Naive thymus-derived CD4-positive, alpha-beta T cell (primary cell): ENCODE data around the gene PTK7. TPM values are rescaled to one million over a fixed set of nuclear protein-coding genes. Genes with fewer than 3 reads are reported as not detected.

Experiments used
- ATAC-seq: fragments of 150-1000 bp; cut with Tn5 transposase; 2 replicates; pipeline ENCODE4 v1.10.0; 2021; ENCODE audit warnings: mild to moderate bottlenecking, moderate library complexity
- CTCF ChIA-PET: fragments of 350-600 bp; sonication (Branson Sonifier 250); formaldehyde crosslinking; loops from one replicate; lab custom pipeline; 2021; ENCODE audit warnings: antibody characterized with exemption; lab: Charles Lee
- POLR2A ChIA-PET: fragments of 350-600 bp; sonication (Branson Sonifier 250); formaldehyde crosslinking; loops from one replicate; lab custom pipeline; 2021; ENCODE audit warnings: antibody characterized with exemption, inconsistent platforms; lab: Charles Lee
- DNase-seq, 9 donors: peaks; one replicate each; pipeline versions ENCODE4 v3.0.0 to v3.0.0-alpha.2; 2020 to 2022; ENCODE audit warnings: mixed read lengths in 1 of 9
- H3K27ac ChIP-seq: one replicate; pipeline ENCODE4 v1.7.0; 2013; ENCODE audit warnings: mild to moderate bottlenecking, low read depth, low read length, moderate library complexity
- H3K27me3 ChIP-seq, 2 donors: one replicate each; pipeline ENCODE4 v1.7.0; 2013; ENCODE audit warnings: low read length in 2 of 2, mild to moderate bottlenecking in 2 of 2, moderate library complexity in 2 of 2; ENCODE audit not compliant: control insufficient read depth in 2 of 2, insufficient read depth in 2 of 2
- H3K36me3 ChIP-seq, 3 experiments: 1 replicate in 2 of 3; 2 replicates in 1 of 3; pipeline ENCODE4 v1.7.0; 2013; ENCODE audit warnings: low read length in 3 of 3, mild to moderate bottlenecking in 3 of 3, moderate library complexity in 1 of 3; ENCODE audit not compliant: insufficient read depth in 3 of 3, control insufficient read depth in 2 of 3
- H3K4me1 ChIP-seq, 2 donors: one replicate each; pipeline ENCODE4 v1.7.0; 2013; ENCODE audit warnings: low read length in 2 of 2, mild to moderate bottlenecking in 2 of 2, moderate library complexity in 1 of 2; ENCODE audit not compliant: control insufficient read depth in 2 of 2, insufficient read depth in 2 of 2
- H3K4me3 ChIP-seq: 2 replicates; pipeline ENCODE4 v1.7.0; 2013; ENCODE audit warnings: mild to moderate bottlenecking, low read length
- H3K9me3 ChIP-seq, 3 experiments: 1 replicate in 2 of 3; 2 replicates in 1 of 3; pipeline ENCODE4 v1.7.0; 2013; ENCODE audit warnings: low read length in 3 of 3; ENCODE audit not compliant: control insufficient read depth in 2 of 3
- H3K27ac Mint-ChIP-seq, 9 donors: one replicate each; pipeline ENCODE4 v1.8.0; 2020 to 2022; ENCODE audit warnings: mixed read lengths in 9 of 9, mild to moderate bottlenecking in 8 of 9, moderate library complexity in 5 of 9, inconsistent platforms in 2 of 9
- H3K27me3 Mint-ChIP-seq, 5 donors: one replicate each; pipeline ENCODE4 v1.8.0; 2021 to 2022; ENCODE audit warnings: mixed read lengths in 5 of 5, mild to moderate bottlenecking in 1 of 5
- H3K36me3 Mint-ChIP-seq, 5 donors: one replicate each; pipeline ENCODE4 v1.8.0; 2020 to 2022; ENCODE audit warnings: mixed read lengths in 5 of 5, mild to moderate bottlenecking in 3 of 5, inconsistent platforms in 1 of 5
- H3K4me1 Mint-ChIP-seq, 7 donors: one replicate each; pipeline ENCODE4 v1.8.0; 2020 to 2022; ENCODE audit warnings: mixed read lengths in 7 of 7, mild to moderate bottlenecking in 3 of 7, inconsistent platforms in 1 of 7
- H3K4me3 Mint-ChIP-seq, 10 donors: one replicate each; pipeline ENCODE4 v1.8.0; 2020 to 2022; ENCODE audit warnings: mild to moderate bottlenecking in 10 of 10, mixed read lengths in 10 of 10, moderate library complexity in 6 of 10, inconsistent platforms in 2 of 10
- H3K9me3 Mint-ChIP-seq, 11 donors: one replicate each; pipeline ENCODE4 v1.8.0; 2020 to 2022; ENCODE audit warnings: mixed read lengths in 11 of 11, mild to moderate bottlenecking in 4 of 11, inconsistent platforms in 1 of 11, moderate library complexity in 1 of 11
- intact Hi-C, 2 donors: fragments of 100-400 bp; cut with micrococcal nuclease; formaldehyde crosslinking; loops; one replicate each; pipeline ENCODE4 v1.15.1; 2023
- polyA plus RNA-seq, 2 donors: library from polyadenylated mRNA; unstranded; fragments of 300-500 nt; fragmentation: Illumina TruSeq; gene quantifications; one replicate each; pipeline ENCODE4 v1.2.3, GENCODE V29; 2021
- total RNA-seq, 6 experiments: library from RNA in 5 of 6; stranded (reverse) in 5 of 6; gene quantifications; 1 replicate in 5 of 6; 2 replicates in 1 of 6; pipeline ENCODE4 v1.2.3 and lab custom pipeline; 2021 to 2026

The PTK7 gene
- total and polyA plus RNA-seq, 7 experiments from 2014 or later, result 0.31 to 3.5 (median 1.2) TPM

DNA sequence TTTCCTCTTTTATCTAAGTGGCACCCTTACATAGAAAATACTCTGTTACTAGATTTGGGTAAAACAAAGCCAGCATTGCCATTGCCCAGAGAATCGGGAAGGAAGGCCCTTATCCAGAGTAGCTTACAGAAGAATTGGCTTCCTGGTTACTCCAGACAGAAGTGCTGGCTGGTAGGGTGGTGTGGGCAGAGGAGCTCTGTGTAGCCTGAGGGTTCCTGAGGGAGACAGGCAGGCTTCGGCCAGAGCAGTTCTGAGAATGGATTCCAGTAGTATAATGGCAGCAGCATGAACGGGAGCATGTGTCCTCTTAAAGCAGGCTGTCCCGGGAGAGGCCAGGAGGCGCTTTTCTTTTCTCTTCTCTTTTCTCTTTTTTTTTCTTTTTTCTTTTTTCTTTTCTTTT, 117.8 kb downstream of the PTK7 start:
- H3K9me3 Mint-ChIP-seq, result no peaks in the 10 kb centered on the region
- Histone ChIP-seq H3K9me3 (no peaks in the 10 kb centered on the region), H3K27ac (no peak overlapping the region), H3K4me1 (no peaks in the 10 kb centered on the region), H3K36me3 (peaks cover 0 to 68% (median 11%) of the 10 kb centered on the region in 3 experiments), H3K27me3 (no peaks in the 10 kb centered on the region), H3K4me3 (no peak overlapping the region)
- H3K36me3 Mint-ChIP-seq, result peaks cover 16 to 45% (median 28%) of the 10 kb centered on the region in 5 donors
- DNase-seq (no peak), ATAC-seq (no peak)
- POLR2A ChIA-PET, result no interaction called here
- CTCF ChIA-PET, result no interaction called here
- intact Hi-C loops, result no loop called here
- H3K27me3 Mint-ChIP-seq, result no peaks in the 10 kb centered on the region
- peaks cover 12 to 20% (median 14%) of the 10 kb centered on the region in 7 donors for H3K4me1 Mint-ChIP-seq
- H3K4me3 Mint-ChIP-seq, result no peak overlapping the region
- no peak overlapping the region for H3K27ac Mint-ChIP-seq

DNA sequence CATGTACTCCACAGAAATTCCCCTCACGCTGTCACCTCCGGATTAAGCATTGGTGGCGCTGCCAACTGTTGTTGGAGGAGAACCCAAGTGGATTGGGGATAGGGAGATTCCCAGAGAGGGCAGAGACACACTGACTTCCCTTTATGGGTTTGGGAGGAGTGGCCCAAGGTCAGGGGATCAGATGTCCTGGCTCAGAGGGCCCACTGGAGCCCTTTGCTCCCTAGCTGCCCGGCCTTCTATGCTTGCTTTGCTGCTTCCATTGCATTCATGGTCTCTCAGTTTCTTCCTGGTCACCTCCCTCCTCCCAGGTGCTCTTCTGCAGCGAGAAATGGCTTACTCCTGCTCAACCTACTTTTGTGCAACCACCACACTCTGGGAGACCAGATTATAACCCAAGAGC, 120.2 kb downstream of the PTK7 start:
- H3K9me3 Mint-ChIP-seq, result no peaks in the 10 kb centered on the region
- H3K36me3 Mint-ChIP-seq, result peaks cover 16 to 55% (median 34%) of the 10 kb centered on the region in 5 donors
- CTCF ChIA-PET, result no interaction called here
- peak overlapping the region in 4 of 9 donors; percentile 7 to 32 (median 30) for H3K27ac Mint-ChIP-seq
- no peaks in the 10 kb centered on the region for H3K9me3 ChIP-seq
- no peak overlapping the region for H3K27ac ChIP-seq
- DNase-seq (no peak), ATAC-seq (no peak)
- H3K4me1 ChIP-seq, result no peaks in the 10 kb centered on the region
- H3K27me3 ChIP-seq, result no peaks in the 10 kb centered on the region
- no peak overlapping the region for H3K4me3 ChIP-seq
- no peak overlapping the region for H3K4me3 Mint-ChIP-seq
- H3K36me3 ChIP-seq, result peaks cover 0 to 85% (median 11%) of the 10 kb centered on the region in 3 experiments
- POLR2A ChIA-PET, result no interaction called here
- no peaks in the 10 kb centered on the region for H3K27me3 Mint-ChIP-seq
- peaks cover 0 to 14% (median 5%) of the 10 kb centered on the region in 7 donors for H3K4me1 Mint-ChIP-seq
- intact Hi-C loops, result no loop called here

DNA sequence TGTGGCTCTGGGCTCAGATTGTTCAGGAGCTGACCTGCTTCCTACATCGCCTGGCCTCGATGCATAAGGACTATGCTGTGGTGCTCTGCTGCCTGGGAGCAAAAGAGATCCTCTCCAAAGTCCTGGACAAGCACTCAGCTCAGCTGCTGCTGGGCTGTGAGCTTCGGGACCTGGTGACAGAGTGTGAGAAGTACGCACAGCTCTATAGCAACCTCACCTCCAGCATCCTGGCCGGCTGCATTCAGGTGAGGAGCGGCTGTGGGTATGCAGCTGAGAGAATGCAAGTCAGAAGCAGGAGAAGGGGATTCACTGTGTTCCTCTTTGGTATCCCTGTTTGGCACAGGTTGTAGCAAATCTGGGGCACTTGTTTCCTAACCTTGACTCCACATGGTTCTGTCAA, 123.8 kb downstream of the PTK7 start:
- DNase-seq, result no peak
- Mint-ChIP-seq H3K36me3 (peaks cover 11 to 59% (median 27%) of the 10 kb centered on the region in 5 donors), H3K9me3 (no peaks in the 10 kb centered on the region), H3K27me3 (no peaks in the 10 kb centered on the region), H3K27ac (peak overlapping the region in 4 of 9 donors; percentile 14 to 59 (median 34)), H3K4me1 (peaks cover 0 to 9% (median 2%) of the 10 kb centered on the region in 7 donors), H3K4me3 (no peak overlapping the region)
- no peak overlapping the region for H3K4me3 ChIP-seq
- H3K27ac ChIP-seq, result no peak overlapping the region
- H3K4me1 ChIP-seq, result no peaks in the 10 kb centered on the region
- CTCF ChIA-PET, result no interaction called here
- H3K36me3 ChIP-seq, result peaks cover 0 to 84% (median 11%) of the 10 kb centered on the region in 3 experiments
- H3K27me3 ChIP-seq, result no peaks in the 10 kb centered on the region
- POLR2A ChIA-PET, result interaction anchor here (0.8 kb wide), 1 partner anchor 21 kb away, joined by 3 read pairs; no protein-coding TSS in a partner anchor
- no peak for ATAC-seq
- intact Hi-C loops, result no loop called here
- H3K9me3 ChIP-seq, result no peaks in the 10 kb centered on the region

DNA sequence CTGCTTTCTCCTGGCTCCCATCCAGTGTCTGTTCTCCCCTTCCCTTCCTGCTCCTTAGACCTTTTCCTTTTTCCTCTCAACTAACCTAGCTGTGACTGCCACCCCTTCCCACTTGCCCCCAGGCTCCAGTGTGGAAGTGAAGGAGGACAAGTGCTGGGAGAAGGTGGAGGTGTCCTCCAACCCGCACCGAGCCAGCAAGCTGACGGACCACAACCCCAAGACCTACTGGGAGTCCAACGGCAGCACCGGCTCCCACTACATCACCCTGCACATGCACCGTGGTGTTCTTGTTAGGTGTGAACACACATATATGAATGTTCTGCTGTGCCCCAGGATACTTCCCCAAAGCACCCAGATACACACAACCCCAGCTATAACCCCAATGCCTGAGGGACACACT, 124.4 kb downstream of the PTK7 start:
- no peak overlapping the region for H3K27ac ChIP-seq
- peaks cover 0 to 84% (median 7%) of the 10 kb centered on the region in 3 experiments for H3K36me3 ChIP-seq
- H3K9me3 Mint-ChIP-seq, result no peaks in the 10 kb centered on the region
- DNase-seq (no peak), ATAC-seq (no peak)
- ChIA-PET POLR2A (interaction anchor here (0.5 to 1.8 kb wide), 2 partner anchors 23 to 42 kb away, joined by 5 to 7 read pairs; no protein-coding TSS in a partner anchor), CTCF (no interaction called here)
- H3K4me3 Mint-ChIP-seq, result no peak overlapping the region
- H3K4me1 Mint-ChIP-seq, result peaks cover 0 to 6% (median 2%) of the 10 kb centered on the region in 7 donors
- peak overlapping the region in 4 of 9 donors; percentile 26 to 77 (median 54) for H3K27ac Mint-ChIP-seq
- no peaks in the 10 kb centered on the region for H3K27me3 Mint-ChIP-seq
- H3K9me3 ChIP-seq, result no peaks in the 10 kb centered on the region
- H3K4me3 ChIP-seq, result no peak overlapping the region
- intact Hi-C loops, result no loop called here
- peaks cover 12 to 60% (median 26%) of the 10 kb centered on the region in 5 donors for H3K36me3 Mint-ChIP-seq
- no peaks in the 10 kb centered on the region for H3K27me3 ChIP-seq
- H3K4me1 ChIP-seq, result no peaks in the 10 kb centered on the region

DNA sequence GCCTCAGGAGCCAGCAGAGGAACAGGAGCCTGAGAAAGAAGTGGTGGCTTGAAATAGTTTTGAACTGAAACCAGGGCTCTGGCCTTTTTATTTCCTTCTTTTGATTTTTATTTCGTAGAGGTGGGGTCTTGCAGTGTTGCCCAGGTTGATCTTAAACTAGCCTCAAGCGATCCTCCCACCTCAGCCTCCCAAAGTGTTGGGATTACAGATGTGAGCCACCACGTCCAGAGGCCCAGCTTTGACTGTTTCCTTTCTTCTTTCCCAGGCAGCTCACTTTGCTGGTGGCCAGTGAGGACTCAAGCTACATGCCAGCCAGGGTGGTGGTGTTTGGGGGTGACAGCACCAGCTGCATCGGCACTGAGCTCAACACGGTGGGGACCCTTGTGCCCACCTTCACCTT, 126.3 kb downstream of the PTK7 start:
- Histone ChIP-seq H3K4me3 (no peak overlapping the region), H3K27ac (peak overlapping the region; percentile 20), H3K4me1 (no peaks in the 10 kb centered on the region), H3K27me3 (no peaks in the 10 kb centered on the region), H3K9me3 (no peaks in the 10 kb centered on the region), H3K36me3 (peaks cover 0 to 77% (median 0%) of the 10 kb centered on the region in 3 experiments)
- H3K27ac Mint-ChIP-seq, result peak overlapping the region in 3 of 9 donors; percentile 16 to 21 (median 19)
- ChIA-PET POLR2A (interaction anchor here (1.0 kb wide), 1 partner anchor 33 kb away, joined by 3 read pairs; no protein-coding TSS in a partner anchor), CTCF (no interaction called here)
- no peaks in the 10 kb centered on the region for H3K9me3 Mint-ChIP-seq
- DNase-seq (no peak), ATAC-seq (no peak)
- intact Hi-C loops, result no loop called here
- peaks cover 11 to 63% (median 16%) of the 10 kb centered on the region in 5 donors for H3K36me3 Mint-ChIP-seq
- no peak overlapping the region for H3K4me3 Mint-ChIP-seq
- no peaks in the 10 kb centered on the region for H3K27me3 Mint-ChIP-seq
- H3K4me1 Mint-ChIP-seq, result peaks cover 0 to 6% (median 0%) of the 10 kb centered on the region in 7 donors

DNA sequence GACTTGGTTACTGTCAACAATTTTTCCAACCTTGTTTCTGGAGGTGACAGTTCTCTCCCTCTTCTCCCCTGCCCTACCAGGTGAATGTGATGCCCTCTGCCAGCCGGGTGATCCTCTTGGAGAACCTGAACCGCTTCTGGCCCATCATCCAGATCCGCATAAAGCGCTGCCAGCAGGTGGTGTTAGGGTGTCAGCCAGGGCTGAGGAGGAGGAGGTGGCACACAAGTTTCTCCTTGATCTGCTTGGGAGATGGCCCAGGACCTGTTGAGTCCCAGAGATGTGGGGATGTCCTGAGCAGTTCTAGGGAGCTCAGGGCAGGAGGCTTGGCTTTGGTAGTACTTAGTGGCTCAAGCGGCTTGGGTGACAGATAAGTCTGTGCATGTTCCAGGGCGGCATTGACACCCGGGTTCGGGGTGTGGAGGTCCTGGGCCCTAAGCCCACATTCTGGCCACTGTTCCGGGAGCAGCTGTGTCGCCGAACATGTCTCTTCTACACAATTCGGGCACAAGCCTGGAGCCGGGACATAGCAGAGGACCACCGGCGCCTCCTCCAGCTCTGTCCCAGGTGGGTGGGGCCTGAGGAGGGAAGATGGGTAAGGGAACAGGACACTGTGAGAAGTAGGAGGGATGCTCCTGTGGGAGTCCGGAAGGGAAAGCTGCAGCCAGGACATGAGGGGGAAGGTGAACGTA, 127.1 kb downstream of the PTK7 start:
- Mint-ChIP-seq H3K4me3 (no peak overlapping the region), H3K4me1 (peaks cover 0 to 6% (median 0%) of the 10 kb centered on the region in 7 donors), H3K9me3 (no peaks in the 10 kb centered on the region), H3K36me3 (peaks cover 13 to 60% (median 16%) of the 10 kb centered on the region in 5 donors), H3K27ac (peak overlapping the region in 1 of 9 donors; percentile 21), H3K27me3 (no peaks in the 10 kb centered on the region)
- ATAC-seq (no peak), DNase-seq (no peak)
- peaks cover 0 to 70% (median 0%) of the 10 kb centered on the region in 3 experiments for H3K36me3 ChIP-seq
- ChIA-PET POLR2A (no interaction called here), CTCF (no interaction called here)
- no peak overlapping the region for H3K4me3 ChIP-seq
- H3K9me3 ChIP-seq, result no peaks in the 10 kb centered on the region
- intact Hi-C loops, result no loop called here
- H3K4me1 ChIP-seq, result no peaks in the 10 kb centered on the region
- no peak overlapping the region for H3K27ac ChIP-seq
- no peaks in the 10 kb centered on the region for H3K27me3 ChIP-seq
